Left ventricle myocardium inferior (tissue), 1 donor: Measurements from ENCODE around the gene ESYT2. TPM values are rescaled to one million over a fixed set of nuclear protein-coding genes. Genes with fewer than 3 reads are reported as not detected.

Source experiments
- DNase-seq: peaks from one replicate; pipeline ENCODE4 v3.0.0-alpha.2; 2020
- H3K27ac ChIP-seq: fragments of 200-600 bp; replicated peaks from 2 replicates; pipeline ENCODE4 v1.8.0; 2021
- H3K27me3 ChIP-seq: fragments of 200-600 bp; 2 replicates; pipeline ENCODE4 v1.8.0; 2021; ENCODE audit warnings: low read depth
- H3K36me3 ChIP-seq: fragments of 200-600 bp; 2 replicates; pipeline ENCODE4 v1.8.0; 2021
- H3K4me1 ChIP-seq: fragments of 200-600 bp; 2 replicates; pipeline ENCODE4 v1.8.0; 2021
- H3K4me3 ChIP-seq: fragments of 200-600 bp; 2 replicates; pipeline ENCODE4 v1.8.0; 2021; ENCODE audit warnings: mild to moderate bottlenecking, moderate library complexity
- H3K9me3 ChIP-seq: fragments of 200-600 bp; replicated peaks from 2 replicates; pipeline ENCODE4 v1.8.0; 2021
- CTCF ChIP-seq: fragments of 200-600 bp; IDR thresholded peaks from 2 replicates; pipeline ENCODE4 v1.8.0; 2021; ENCODE audit warnings: antibody characterized with exemption, mild to moderate bottlenecking, borderline replicate concordance
- intact Hi-C: fragments of 100-400 bp; cut with micrococcal nuclease; formaldehyde crosslinking; loops from one replicate; pipeline ENCODE4 v1.11.0; 2022
- total RNA-seq: library from RNA; stranded (reverse); fragmentation: NEBNext Ultra II Directional; extraction: Animal tissue kit (Norgen Biotek cat#: 25700); gene quantifications from one replicate; pipeline ENCODE4 v1.2.1, GENCODE V29; 2021
- donor health status: DM: no; HTN: yes; CAD: no; lungs with severe emphysema.

Gene ESYT2
- total RNA-seq, 1 donor from 2014 or later = 41.1 TPM

- Histone ChIP-seq H3K27ac (no peak overlapping the region), H3K4me1 (peaks cover 7% of the 10 kb centered on the region), H3K9me3 (no peaks in the 10 kb centered on the region), H3K4me3 (no peak overlapping the region), H3K27me3 (no peaks in the 10 kb centered on the region), H3K36me3 (peaks cover 14% of the 10 kb centered on the region)
- no peak for DNase-seq
- no peak for TF ChIP-seq CTCF
- intact Hi-C loops = no loop called here
These were observed 103.0 kb downstream of the ESYT2 start for GRCh38 chr7:158726277-158726807.

GRCh38 chr7:158725506-158725800, 103.9 kb downstream of the ESYT2 start:
- intact Hi-C loops = no loop called here
- Histone ChIP-seq H3K4me1 (peaks cover 2% of the 10 kb centered on the region), H3K9me3 (no peaks in the 10 kb centered on the region), H3K27me3 (no peaks in the 10 kb centered on the region), H3K4me3 (no peak overlapping the region), H3K36me3 (peaks cover 6% of the 10 kb centered on the region), H3K27ac (no peak overlapping the region)
- TF ChIP-seq CTCF = no peak
- no peak for DNase-seq

DNA sequence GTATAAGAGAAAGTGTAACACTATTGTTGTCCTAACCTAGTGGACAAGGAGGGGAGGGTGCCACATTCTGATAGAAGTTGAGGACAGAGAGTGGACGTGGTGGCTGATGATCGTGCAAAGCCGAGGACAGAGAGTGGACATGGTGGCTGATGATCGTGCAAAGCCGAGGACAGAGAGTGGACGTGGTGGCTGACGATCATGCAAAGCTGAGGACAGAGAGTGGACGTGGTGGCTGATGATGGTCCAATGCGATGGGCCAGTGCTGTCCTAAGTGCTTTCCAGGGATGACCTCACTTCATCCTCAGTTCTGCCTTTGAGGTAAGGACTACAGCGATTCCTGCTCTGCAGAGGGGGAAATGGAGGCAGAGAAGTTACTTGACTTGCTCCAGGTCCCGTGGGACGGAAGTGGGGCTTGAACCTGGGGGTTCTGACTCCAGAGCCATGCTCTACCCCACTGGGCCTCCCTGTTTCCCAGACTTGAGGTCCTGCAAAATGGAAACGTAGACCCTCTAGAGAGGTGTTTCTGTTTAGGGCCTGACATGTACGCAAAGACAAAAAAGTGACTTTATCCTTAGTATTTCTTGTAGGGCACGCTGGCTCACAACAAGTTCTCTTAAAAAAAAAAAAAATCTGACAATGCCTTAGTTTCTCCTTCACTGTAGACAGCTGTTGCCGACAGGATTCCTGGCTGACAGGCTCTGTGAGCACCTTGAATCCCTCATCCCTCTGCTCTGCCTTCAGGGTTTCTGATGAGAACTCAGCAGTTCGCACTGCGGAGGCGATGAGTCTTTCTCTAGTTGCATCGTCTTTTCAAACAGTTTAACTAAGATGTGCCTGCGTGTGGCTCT, 104.4 kb downstream of the ESYT2 start:
- TF ChIP-seq CTCF = no peak
- Histone ChIP-seq H3K4me3 (no peak overlapping the region), H3K36me3 (no peaks in the 10 kb centered on the region), H3K9me3 (no peaks in the 10 kb centered on the region), H3K4me1 (no peaks in the 10 kb centered on the region), H3K27me3 (no peaks in the 10 kb centered on the region), H3K27ac (no peak overlapping the region)
- no peak for DNase-seq
- intact Hi-C loops = no loop called here

DNA sequence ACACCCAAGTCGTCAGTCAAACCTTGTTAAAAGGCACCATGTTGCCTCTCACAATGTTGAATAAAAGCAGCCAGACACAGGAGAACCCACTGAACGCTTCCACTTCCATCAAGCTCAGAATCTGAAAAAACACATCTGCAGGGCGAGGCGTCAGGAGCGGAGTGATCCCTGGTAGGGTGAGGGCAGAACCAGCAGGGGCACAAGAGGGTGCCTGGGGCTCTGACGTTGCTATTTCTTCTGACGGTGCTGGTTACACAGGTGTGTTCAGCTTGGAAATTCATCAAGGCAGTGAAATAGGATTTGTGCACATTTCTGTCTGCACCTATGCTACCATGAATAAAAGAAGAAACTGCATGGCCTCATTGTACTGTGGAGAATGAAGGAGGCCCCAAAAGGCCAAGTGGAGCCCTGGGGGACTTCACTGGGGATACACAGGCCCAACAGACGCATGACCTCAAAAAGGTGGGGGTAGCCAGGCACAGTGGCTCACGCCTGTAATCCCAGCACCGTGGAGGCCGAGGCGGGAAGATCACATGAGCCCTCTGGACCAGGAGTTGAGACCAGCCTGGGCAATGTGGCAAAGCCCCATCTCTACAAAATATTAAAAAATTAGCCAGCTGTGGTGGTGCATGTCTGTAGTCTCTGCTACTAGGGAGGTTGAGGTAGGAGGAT, 105.5 kb downstream of the ESYT2 start:
- DNase-seq = no peak
- Histone ChIP-seq H3K9me3 (no peaks in the 10 kb centered on the region), H3K27me3 (no peaks in the 10 kb centered on the region), H3K4me1 (no peaks in the 10 kb centered on the region), H3K4me3 (no peak overlapping the region), H3K36me3 (no peaks in the 10 kb centered on the region), H3K27ac (no peak overlapping the region)
- no peak for TF ChIP-seq CTCF
- intact Hi-C loops = no loop called here

DNA sequence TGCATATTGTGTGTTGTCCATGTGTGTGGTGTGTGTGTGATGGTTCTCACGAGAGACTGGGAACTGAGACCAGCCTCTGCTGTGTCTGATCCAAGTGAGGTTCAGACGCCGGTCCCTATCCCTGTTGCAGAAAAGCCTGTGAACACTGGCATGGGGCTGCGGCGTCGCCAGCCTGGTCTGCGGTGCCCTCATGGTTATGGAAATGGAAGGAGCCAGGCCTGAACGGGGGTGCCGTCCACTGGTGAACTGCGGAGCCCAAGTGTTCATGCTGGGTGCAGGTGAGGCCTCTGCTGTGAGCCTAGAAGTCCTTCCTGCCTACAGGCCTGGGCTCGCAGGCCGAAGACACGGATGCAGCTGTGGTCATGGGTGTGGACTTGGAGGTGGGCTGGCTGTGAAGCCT, 106.0 kb downstream of the ESYT2 start:
- intact Hi-C loops = no loop called here
- TF ChIP-seq CTCF = no peak
- no peak overlapping the region for H3K4me3 ChIP-seq
- no peaks in the 10 kb centered on the region for H3K36me3 ChIP-seq
- no peaks in the 10 kb centered on the region for H3K4me1 ChIP-seq
- no peaks in the 10 kb centered on the region for H3K27me3 ChIP-seq
- H3K27ac ChIP-seq = no peak overlapping the region
- DNase-seq = no peak
- H3K9me3 ChIP-seq = no peaks in the 10 kb centered on the region
